ENCODE results near the gene STX4. TPM values are rescaled to one million over a fixed set of nuclear protein-coding genes. Genes with fewer than 3 reads are reported as not detected.
A peak's percentile ranks its signal among the peaks of the same experiment; 100 is the strongest.
"Not testable (repeated sequence)": the region's sequence is repeated elsewhere in the genome, so short reads cannot be mapped to it uniquely, and the experiment has no call there.

Gene STX4
- total RNA-seq, 1 experiment from 2014 or later: 26.0 TPM

DNA sequence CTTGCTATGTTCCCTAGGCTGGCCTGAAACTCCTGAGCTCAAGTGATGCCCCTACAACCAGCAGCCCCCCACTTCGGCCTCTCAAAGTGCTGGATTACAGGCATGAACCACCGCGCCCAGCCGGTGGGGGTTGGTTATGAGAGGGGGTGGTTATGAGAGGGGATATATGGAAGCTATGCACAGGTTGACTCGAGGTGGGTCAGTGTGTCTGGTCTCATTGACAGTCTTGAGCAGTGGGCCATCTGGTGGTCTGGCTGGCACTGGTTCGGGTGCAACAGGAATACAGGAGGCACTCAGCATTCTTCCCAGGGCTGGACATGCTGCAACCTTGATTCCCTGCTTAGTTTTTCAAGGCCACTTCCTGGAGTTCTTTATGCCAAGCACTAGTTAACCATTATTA is 17.3 kb upstream of the STX4 start:
- RAD21 ChIA-PET (ENCODE audit: low non-redundant PET in 1 of 2, low total read pairs in 2 of 2, uncharacterized antibody in 2 of 2, unreplicated experiment in 2 of 2): no interaction called here
- Histone ChIP-seq H3K27me3 (ENCODE audit: insufficient read depth, low read length) (peaks cover 7% of the 10 kb centered on the region; the same call in 1 of the 2 replicates), H3K4me3 (replicated peaks in 1 of 2; ENCODE audit: low read depth in 1 of 2, low read length in 2 of 2) (no peak overlapping the region), H3K27ac (ENCODE audit: low read depth, low read length) (no peak overlapping the region), H3K36me3 (ENCODE audit: control insufficient read depth in 1 of 2, insufficient read depth in 2 of 2, low read length in 2 of 2) (no peaks in the 10 kb centered on the region), H3K79me2 (ENCODE audit: insufficient read depth, low read length) (no peaks in the 10 kb centered on the region), H2AFZ (ENCODE audit: low read depth, low read length, poor library complexity, severe bottlenecking) (no peak overlapping the region), H4K20me1 (ENCODE audit: insufficient read depth) (no peaks in the 10 kb centered on the region), H3K9me3 (ENCODE audit: control insufficient read depth in 1 of 2, insufficient read depth in 1 of 2, low read depth in 1 of 2, low read length in 2 of 2) (no peaks in the 10 kb centered on the region), H3K9me2 (ENCODE audit: insufficient read depth) (no peaks in the 10 kb centered on the region), H3K9ac (ENCODE audit: low read length) (no peak overlapping the region), H3K4me2 (ENCODE audit: low read length) (no peak overlapping the region), H3K4me1 (ENCODE audit: control insufficient read depth in 1 of 2, insufficient read depth in 2 of 2, low read length in 2 of 2) (no peaks in the 10 kb centered on the region)
- ATAC-seq (peak; percentile 66; the same call in 1 of the 2 replicates), DNase-seq (ENCODE audit: low read depth, low spot score) (no peak)
- CTCF ChIA-PET: interaction anchor here (0.7 to 0.9 kb wide), 2 partner anchors 31 to 171 kb away, joined by 3 to 4 read pairs; partner anchors contain the start of gene HSD3B7
- TF ChIP-seq CTCF (IDR thresholded peaks at IDR 0.05 in 2 of 3, conservative IDR thresholded peaks at IDR 0.05 in 1 of 3; ENCODE audit: borderline replicate concordance in 1 of 3, insufficient read depth in 1 of 3, low read depth in 2 of 3, low read length in 2 of 3): peak in 1 of 3 experiments; percentile 10; a peak in 1 of 6 replicates
- TF ChIP-seq REST (IDR thresholded peaks at IDR 0.05; ENCODE audit: low read depth): no peak
- peak; percentile 39 for TF ChIP-seq RAD21 (IDR thresholded peaks at IDR 0.05; ENCODE audit: low read depth)
- no peak for TF ChIP-seq YY1 (IDR thresholded peaks at IDR 0.05; ENCODE audit: extremely low read depth, insufficient replicate concordance, low read depth, low read length)
- intact Hi-C loops (cut with micrococcal nuclease): loop anchor here (2.0 kb wide), 1 partner anchor 31 kb away; the partner anchor contains the start of gene HSD3B7
- POLR2A ChIA-PET: interaction anchor here (1.0 kb wide), 1 partner anchor 199 kb away, joined by 3 read pairs; no protein-coding TSS in a partner anchor
- no TSS peak for BruUV-seq (replicated peaks)

- H3K4me1 ChIP-seq (ENCODE audit: control insufficient read depth in 1 of 2, insufficient read depth in 2 of 2, low read length in 2 of 2); H2AFZ ChIP-seq (ENCODE audit: low read depth, low read length, poor library complexity, severe bottlenecking); H3K27me3 ChIP-seq (ENCODE audit: insufficient read depth, low read length); H3K9me3 ChIP-seq (ENCODE audit: control insufficient read depth in 1 of 2, insufficient read depth in 1 of 2, low read depth in 1 of 2, low read length in 2 of 2); H3K9ac ChIP-seq (ENCODE audit: low read length); DNase-seq (ENCODE audit: low read depth, low spot score); H3K4me2 ChIP-seq (ENCODE audit: low read length); CTCF ChIA-PET; H3K79me2 ChIP-seq (ENCODE audit: insufficient read depth, low read length); H3K36me3 ChIP-seq (ENCODE audit: control insufficient read depth in 1 of 2, insufficient read depth in 2 of 2, low read length in 2 of 2); H3K9me2 ChIP-seq (ENCODE audit: insufficient read depth); BruUV-seq (replicated peaks); H3K4me3 ChIP-seq (replicated peaks in 1 of 2; ENCODE audit: low read depth in 1 of 2, low read length in 2 of 2); ATAC-seq; H3K27ac ChIP-seq (ENCODE audit: low read depth, low read length); POLR2A ChIA-PET; RAD21 ChIA-PET (ENCODE audit: low non-redundant PET in 1 of 2, low total read pairs in 2 of 2, uncharacterized antibody in 2 of 2, unreplicated experiment in 2 of 2); H4K20me1 ChIP-seq (ENCODE audit: insufficient read depth): not testable (repeated sequence)
- intact Hi-C loops (cut with micrococcal nuclease): loop anchor here (2.0 kb wide), 1 partner anchor 33 kb away; the partner anchor contains the start of gene HSD3B7
These were observed 15.6 kb upstream of the STX4 start for GRCh38 chr16:31017756-31018155.
